Stimulated activated naive CD4-positive, alpha-beta T cell treated with Interleukin-2 at 50 U/mL for 16 hours (primary cell): Measurements from ENCODE around the gene HHIP.
"Not testable (repeated sequence)": the region's sequence is repeated elsewhere in the genome, so short reads cannot be mapped to it uniquely, and the experiment has no call there.

ENCODE experiments used
- DNase-seq: peaks from one replicate; lab custom pipeline; 2025; lab: John Stamatoyannopoulos, UW

The HHIP gene

DNA sequence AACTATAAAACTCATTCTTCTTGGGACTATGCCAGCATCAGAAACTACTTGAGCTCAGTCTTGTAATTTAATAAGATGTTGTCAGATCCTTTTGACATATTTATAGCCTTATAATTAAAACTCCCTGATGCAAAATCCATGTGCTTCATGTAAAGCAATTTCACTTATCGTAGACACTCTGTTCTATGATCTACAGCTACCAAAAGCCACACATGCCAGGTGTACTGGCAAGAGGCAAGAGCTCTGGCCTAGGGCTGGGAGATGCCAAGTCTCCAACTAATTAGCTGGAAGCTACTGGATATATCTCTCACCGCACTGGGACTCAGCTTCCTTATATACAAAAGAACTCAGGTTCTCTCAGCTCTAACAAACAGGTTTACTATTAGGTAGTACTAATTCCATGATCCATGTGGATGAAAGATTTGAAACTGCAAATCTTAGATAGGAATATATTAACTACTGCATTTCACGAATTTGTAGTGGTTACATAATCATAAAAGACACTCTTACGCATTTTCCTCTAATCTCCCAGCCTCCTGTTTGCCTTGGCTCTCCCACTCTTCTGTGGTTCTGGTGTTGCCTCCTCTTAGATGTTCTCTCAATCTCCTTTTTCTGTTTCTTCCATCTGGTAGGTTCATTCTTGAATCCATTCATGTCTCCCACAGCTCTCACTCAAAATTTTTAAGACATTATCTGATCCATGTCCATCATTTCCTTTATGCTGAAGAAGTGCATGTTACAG lies 103.0 kb downstream of the HHIP start:
- DNase-seq = no peak

- DNase-seq = no peak
Measured at GRCh38 chr4:144750348-144750747, 104.4 kb downstream of the HHIP start.

DNA sequence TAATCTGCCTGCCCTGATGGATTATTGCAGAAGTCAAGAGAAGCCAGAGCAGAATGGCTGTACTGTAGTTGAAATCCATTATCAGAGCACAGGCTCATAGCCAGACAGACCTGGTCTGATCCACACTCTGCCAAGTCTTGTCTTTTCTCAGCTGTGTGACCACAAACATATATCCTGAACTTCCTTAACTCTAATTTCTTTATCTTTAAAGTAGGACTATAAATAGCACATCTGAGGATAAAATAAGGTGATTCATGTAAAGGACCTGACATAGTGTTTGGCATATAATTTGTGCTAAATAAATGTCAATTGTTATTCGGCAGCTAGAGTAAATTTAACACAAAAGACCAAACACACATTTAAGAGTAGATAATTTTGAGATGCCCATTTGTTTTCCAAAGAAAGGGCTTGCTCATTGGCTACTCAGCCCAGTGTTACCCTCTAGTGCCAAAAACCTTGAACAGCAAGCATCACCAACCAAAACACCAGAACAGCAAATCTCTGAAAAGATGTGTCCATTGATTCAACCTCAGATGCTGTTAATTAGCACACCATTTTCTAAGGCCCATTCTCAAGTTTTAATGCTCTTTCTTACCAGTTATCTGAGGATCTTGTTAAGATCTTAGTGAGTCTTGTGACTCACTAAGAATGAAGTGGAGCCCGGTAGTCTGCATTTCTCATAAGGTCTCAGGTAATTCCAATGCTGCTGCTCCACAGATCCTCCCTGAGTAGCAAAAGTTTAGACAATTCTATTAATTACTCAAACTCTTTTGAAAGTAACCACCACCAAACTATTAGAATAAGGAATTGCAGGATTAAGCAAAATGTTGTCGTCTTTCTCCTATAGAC lies 108.8 kb downstream of the HHIP start:
- no peak for DNase-seq

GRCh38 chr4:144757969-144758368 lies 112.0 kb downstream of the HHIP start:
- no peak for DNase-seq

GRCh38 chr4:144768809-144769208 lies 122.9 kb downstream of the HHIP start:
- DNase-seq = not testable (repeated sequence)

GRCh38 chr4:144778364-144778763 lies 132.4 kb downstream of the HHIP start:
- DNase-seq = no peak

- no peak for DNase-seq
Measured at GRCh38 chr4:144782345-144782744, 136.4 kb downstream of the HHIP start.

GRCh38 chr4:144785961-144786360 lies 140.0 kb downstream of the HHIP start:
- DNase-seq = no peak

- DNase-seq = no peak
Measured at GRCh38 chr4:144787365-144788258, 141.7 kb downstream of the HHIP start.

- DNase-seq = no peak
Measured at GRCh38 chr4:144788469-144788868, 142.5 kb downstream of the HHIP start.

DNA sequence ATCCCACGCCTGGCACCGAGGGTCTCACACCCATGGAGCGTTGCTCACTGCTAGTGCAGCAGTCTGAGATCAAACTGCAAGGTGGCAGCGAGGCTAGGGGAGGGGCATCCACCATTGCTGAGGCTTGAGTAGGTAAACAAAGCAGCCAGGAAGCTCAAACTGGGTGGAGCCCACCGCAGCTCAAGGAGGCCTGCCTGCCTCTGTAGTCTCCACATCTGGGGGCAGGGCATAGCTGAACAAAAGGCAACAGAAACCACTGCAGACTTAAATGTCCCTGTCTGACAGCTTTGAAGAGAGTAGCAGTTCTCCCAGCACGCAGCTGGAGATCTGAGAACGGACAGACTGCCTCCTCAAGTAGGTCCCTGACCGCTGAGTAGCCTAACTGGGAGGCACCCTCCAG lies 146.0 kb downstream of the HHIP start:
- not testable (repeated sequence) for DNase-seq
